Gastrocnemius medialis (tissue), 4 donors: ENCODE measurements around the gene KAT8. TPM values are rescaled to one million over a fixed set of nuclear protein-coding genes. Genes with fewer than 3 reads are reported as not detected.
A peak's percentile ranks its signal among the peaks of the same experiment; 100 is the strongest.

Source experiments
- ATAC-seq, 2 donors: fragments of 150-250 bp; one replicate each; pipeline ENCODE4 v1.9.1; 2016
- DNase-seq, 2 donors: peaks; one replicate each; pipeline ENCODE4 v3.0.0-alpha.2; 2019
- H3K27ac ChIP-seq, 4 donors: fragments of 200-600 bp; sonication (generic); 1 replicate in 1 of 4; 2 replicates in 3 of 4; pipeline ENCODE4 v1.5.1; 2016 to 2018; ENCODE audit warnings: mild to moderate bottlenecking in 2 of 4, moderate library complexity in 1 of 4
- H3K27me3 ChIP-seq, 3 donors: fragments of 200-600 bp; sonication (generic) in 2 of 3; 1 replicate in 1 of 3; 2 replicates in 2 of 3; pipeline versions ENCODE4 v1.5.1 to v1.6.0; 2016 to 2019; ENCODE audit warnings: mild to moderate bottlenecking in 1 of 3, moderate library complexity in 1 of 3
- H3K36me3 ChIP-seq, 2 donors: fragments of 200-600 bp; sonication (generic) in 1 of 2; one replicate each; pipeline ENCODE4 v1.5.1; 2017 to 2018
- H3K4me1 ChIP-seq, 2 donors: fragments of 200-600 bp; sonication (generic) in 1 of 2; one replicate each; pipeline ENCODE4 v1.5.1; 2016 to 2017; ENCODE audit warnings: mild to moderate bottlenecking in 2 of 2
- H3K4me3 ChIP-seq, 4 donors: fragments of 200-600 bp; sonication (generic) in 3 of 4; 1 replicate in 1 of 4; 2 replicates in 3 of 4; pipeline ENCODE4 v1.5.1; 2016 to 2019; ENCODE audit warnings: mild to moderate bottlenecking in 2 of 4
- H3K9me3 ChIP-seq, 3 donors: fragments of 200-600 bp; sonication (generic) in 2 of 3; 1 replicate in 1 of 3; 2 replicates in 2 of 3; pipeline ENCODE4 v1.5.1; 2016 to 2019
- POLR2A ChIP-seq, 2 donors: fragments of 450-650 bp; IDR thresholded peaks; one replicate each; pipeline ENCODE4 v1.6.1; 2017; ENCODE audit warnings: antibody characterized with exemption in 2 of 2, mild to moderate bottlenecking in 2 of 2, moderate library complexity in 2 of 2
- in situ Hi-C, 4 donors: fragments of 200-750 bp; cut with MboI; loops; one replicate each; pipeline versions ENCODE4 v1.15.0 to v1.8.0; 2017; ENCODE audit warnings: low sequenced_read_pairs in 4 of 4
- intact Hi-C: fragments of 100-400 bp; cut with DNase I; formaldehyde crosslinking; loops from one replicate; pipeline ENCODE4 v1.15.1; 2023; ENCODE audit warnings: low total_unique reads
- total RNA-seq, 4 donors: library from RNA; depleted of rRNA; stranded (reverse); fragments of >200 nt; gene quantifications; one replicate each; pipeline versions ENCODE4 v1.1.0 to v1.2.3, GENCODE V29; 2016
- TF ChIP-seq, protein P1 (sequence below), 5 experiments: fragments of 450-650 bp in 3 of 5; fragments of 200-600 bp in 2 of 5; sonication (generic) in 2 of 5; IDR thresholded peaks in 4 of 5; conservative IDR thresholded peaks in 1 of 5; 1 replicate in 4 of 5; 2 replicates in 1 of 5; pipeline ENCODE4 v1.5.1; 2016 to 2019; ENCODE audit warnings: antibody characterized with exemption in 5 of 5, mild to moderate bottlenecking in 3 of 5, moderate library complexity in 3 of 5

Gene KAT8
- 100 to 1,000 TPM in 1 of 4 donors, 10 to 100 TPM in 3; 44.3 to 102 (median 54.3) TPM for total RNA-seq

DNA sequence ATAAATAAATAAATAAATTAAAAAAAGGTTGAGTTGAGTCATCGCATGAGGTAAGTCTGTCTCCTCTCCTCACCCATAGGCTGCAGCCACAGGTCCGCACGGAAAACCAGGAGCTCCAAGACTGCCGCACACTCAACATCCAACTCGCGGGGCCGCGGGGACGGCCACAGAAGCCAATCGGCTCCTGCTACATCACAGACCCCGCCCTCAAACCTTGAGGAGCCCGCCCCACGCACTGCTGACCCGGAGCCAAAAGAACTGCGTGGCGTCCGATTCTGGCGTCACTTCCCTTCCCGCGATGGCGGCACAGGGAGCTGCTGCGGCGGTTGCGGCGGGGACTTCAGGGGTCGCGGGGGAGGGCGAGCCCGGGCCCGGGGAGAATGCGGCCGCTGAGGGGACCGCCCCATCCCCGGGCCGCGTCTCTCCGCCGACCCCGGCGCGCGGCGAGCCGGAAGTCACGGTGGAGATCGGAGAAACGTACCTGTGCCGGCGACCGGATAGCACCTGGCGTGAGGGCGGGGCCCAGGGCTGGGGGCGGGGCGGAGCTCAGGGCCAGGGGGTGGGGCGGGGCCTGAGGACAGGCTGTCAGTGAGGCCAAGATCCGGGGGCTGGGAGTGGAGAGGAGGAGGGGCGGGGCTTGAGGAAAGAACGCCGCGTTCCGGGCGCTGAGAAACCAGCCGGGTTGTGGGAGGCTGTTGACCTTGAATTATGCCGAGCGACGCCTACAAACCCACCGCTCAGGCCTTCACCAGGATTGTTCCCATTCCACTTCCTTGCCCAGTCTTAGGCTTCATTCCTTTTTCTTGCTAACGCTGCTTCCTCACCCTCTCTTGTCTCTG lies at the start of gene KAT8:
TSS of gene KAT8 (plus strand) at position 281 of the 839 bp plus-strand sequence. CDS start at position 299, 18 bp downstream.
- TF ChIP-seq, protein P1, sequence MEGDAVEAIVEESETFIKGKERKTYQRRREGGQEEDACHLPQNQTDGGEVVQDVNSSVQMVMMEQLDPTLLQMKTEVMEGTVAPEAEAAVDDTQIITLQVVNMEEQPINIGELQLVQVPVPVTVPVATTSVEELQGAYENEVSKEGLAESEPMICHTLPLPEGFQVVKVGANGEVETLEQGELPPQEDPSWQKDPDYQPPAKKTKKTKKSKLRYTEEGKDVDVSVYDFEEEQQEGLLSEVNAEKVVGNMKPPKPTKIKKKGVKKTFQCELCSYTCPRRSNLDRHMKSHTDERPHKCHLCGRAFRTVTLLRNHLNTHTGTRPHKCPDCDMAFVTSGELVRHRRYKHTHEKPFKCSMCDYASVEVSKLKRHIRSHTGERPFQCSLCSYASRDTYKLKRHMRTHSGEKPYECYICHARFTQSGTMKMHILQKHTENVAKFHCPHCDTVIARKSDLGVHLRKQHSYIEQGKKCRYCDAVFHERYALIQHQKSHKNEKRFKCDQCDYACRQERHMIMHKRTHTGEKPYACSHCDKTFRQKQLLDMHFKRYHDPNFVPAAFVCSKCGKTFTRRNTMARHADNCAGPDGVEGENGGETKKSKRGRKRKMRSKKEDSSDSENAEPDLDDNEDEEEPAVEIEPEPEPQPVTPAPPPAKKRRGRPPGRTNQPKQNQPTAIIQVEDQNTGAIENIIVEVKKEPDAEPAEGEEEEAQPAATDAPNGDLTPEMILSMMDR (IDR thresholded peaks at IDR 0.05 in 4 of 5, conservative IDR thresholded peaks at IDR 0.05 in 1 of 5) = no peak
- TF ChIP-seq POLR2A (IDR thresholded peaks at IDR 0.05) = peak; percentile 90 to 93

DNA sequence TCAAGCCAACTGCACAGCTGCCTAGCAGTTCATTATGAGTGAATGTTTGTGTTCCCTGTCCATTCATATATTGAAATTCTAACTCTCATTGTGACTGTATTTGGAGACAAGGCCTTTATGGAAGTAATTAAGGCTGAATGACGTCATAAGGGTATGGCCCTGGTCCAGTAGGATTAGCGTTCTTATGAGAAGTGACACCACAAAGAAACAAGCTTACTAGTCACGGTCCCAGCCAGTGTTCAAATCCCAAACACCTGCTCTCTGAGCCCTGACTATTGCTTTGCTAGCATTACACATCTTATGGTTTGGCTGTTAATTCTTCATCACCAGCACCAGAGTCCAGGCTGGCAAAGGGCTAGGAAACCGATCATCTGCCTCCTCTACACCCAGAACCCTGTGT lies 45.6 kb upstream of the KAT8 start:
- TF ChIP-seq POLR2A (IDR thresholded peaks at IDR 0.05) = no peak
- TF ChIP-seq, protein P1 (IDR thresholded peaks at IDR 0.05 in 4 of 5, conservative IDR thresholded peaks at IDR 0.05 in 1 of 5) = no peak

More for the DNA sequence above, at the start of gene KAT8:
- H3K27me3 ChIP-seq = no peaks in the 10 kb centered on the region
- DNase-seq (peak; percentile 98), ATAC-seq (peak; percentile 82 to 92)
- peaks cover 0 to 38% of the 10 kb centered on the region in 2 donors for H3K36me3 ChIP-seq
- H3K4me3 ChIP-seq = peak within 1 kb of the TSS; percentile 69 to 82 (median 71)
- peak within 1 kb of the TSS; percentile 88 to 100 (median 96) for H3K27ac ChIP-seq
- in situ Hi-C loops = no loop called here
- peaks cover 32% of the 10 kb centered on the region in 2 donors for H3K4me1 ChIP-seq
- no peaks in the 10 kb centered on the region for H3K9me3 ChIP-seq
- intact Hi-C loops = loop anchor here (1.0 kb wide), 2 partner anchors 21 to 25 kb away; no protein-coding TSS in a partner anchor

DNA sequence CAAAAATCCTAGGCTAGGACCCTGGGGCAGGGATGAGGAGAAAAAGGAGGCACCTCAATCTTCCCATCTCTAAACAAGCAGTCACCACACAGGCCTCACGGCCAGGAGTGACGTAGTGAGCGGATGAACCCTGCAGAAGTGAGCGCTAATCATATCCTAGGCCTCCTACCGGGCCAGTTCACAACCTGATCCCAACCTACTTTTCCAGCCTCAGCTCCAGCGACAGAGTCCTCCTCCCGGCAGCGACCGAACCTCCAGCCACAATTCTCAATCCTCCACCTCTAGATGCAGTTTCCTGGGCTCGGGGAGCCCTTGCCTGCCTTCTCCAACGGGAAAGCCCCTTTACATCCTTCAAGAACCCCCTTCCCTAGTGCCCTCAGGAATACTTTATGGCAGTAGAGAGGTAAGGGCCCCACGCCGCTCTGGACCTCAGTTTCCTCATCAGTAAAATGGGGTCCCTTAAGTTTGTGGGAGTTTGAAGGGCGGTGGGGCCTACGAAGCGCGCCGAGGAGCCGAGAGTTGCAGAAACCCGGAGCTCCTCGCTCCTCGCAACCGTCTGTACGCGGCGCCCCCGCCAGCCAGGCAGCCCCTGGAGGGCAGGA lies 44.8 kb upstream of the KAT8 start:
- no peaks in the 10 kb centered on the region for H3K9me3 ChIP-seq
- H3K4me1 ChIP-seq = peaks cover 24 to 30% of the 10 kb centered on the region in 2 donors
- H3K27me3 ChIP-seq = no peaks in the 10 kb centered on the region
- TF ChIP-seq, protein P1 (IDR thresholded peaks at IDR 0.05 in 4 of 5, conservative IDR thresholded peaks at IDR 0.05 in 1 of 5) = no peak
- no peak for TF ChIP-seq POLR2A (IDR thresholded peaks at IDR 0.05)
- no peak for DNase-seq
- H3K4me3 ChIP-seq = peak overlapping the region; percentile 95 to 100 (median 96)
- ATAC-seq = no peak
- intact Hi-C loops = loop anchor here (2.0 to 5.0 kb wide), 4 partner anchors 85 to 1075 kb away; partner anchors contain the start of genes FBRS, HIRIP3, HSD3B7 and INO80E
- peak overlapping the region; percentile 97 to 99 (median 99) for H3K27ac ChIP-seq
- in situ Hi-C loops = no loop called here
- peaks cover 0 to 16% of the 10 kb centered on the region in 2 donors for H3K36me3 ChIP-seq

More for the DNA sequence above, 45.6 kb upstream of the KAT8 start:
- in situ Hi-C loops = no loop called here
- ATAC-seq = no peak
- Histone ChIP-seq H3K27ac (peak overlapping the region in 3 of 4 donors; percentile 97 to 99 (median 99)), H3K9me3 (no peaks in the 10 kb centered on the region), H3K27me3 (no peaks in the 10 kb centered on the region), H3K36me3 (peaks cover 0 to 8% of the 10 kb centered on the region in 2 donors), H3K4me1 (peaks cover 24 to 30% of the 10 kb centered on the region in 2 donors), H3K4me3 (peak overlapping the region in 1 of 4 donors; percentile 96)
- no peak for DNase-seq
- intact Hi-C loops = loop anchor here (2.0 to 5.0 kb wide), 4 partner anchors 85 to 1075 kb away; partner anchors contain the start of genes FBRS, HIRIP3, HSD3B7 and INO80E

DNA sequence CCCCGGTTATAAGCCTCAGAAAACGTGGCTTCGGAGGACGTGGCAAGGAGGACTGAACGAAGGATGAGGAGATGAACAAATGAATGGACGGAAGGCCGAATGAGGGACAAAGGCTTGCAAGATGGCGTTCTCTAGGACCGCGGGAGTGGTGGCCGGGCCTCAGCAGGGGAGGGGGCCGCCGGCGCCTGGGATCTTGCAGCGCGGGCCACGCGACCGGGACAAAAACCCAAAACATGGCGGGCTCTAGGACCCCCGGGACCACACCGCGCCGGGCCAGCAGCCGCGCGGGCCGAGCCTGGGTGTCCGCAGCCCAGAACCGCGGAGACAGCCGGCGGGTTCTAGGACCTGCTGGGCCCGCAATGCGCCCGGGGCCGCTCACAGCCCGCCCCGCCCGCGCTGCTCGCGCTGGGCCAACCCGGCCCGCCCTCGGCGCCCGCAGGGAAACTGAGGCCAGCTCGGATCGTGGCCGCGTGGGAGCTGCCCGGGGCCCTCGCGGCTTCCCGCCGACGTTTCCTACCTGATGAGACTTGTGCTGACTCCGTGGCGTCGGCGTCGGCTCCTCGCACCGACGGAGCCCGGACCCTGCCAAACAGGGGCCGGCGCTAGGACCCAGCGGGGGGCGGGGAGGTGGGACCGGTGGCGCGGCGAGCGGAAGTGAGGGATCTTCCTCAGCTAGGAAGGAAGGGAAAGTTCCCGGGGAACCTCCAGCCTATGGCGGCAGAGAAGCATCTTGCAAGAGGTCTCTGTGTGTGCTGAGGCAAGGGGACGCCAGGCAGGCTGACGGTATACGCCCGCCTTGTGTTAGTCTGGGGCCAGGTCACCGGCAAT lies 44.1 kb upstream of the KAT8 start:
- peak in 1 of 2 donors; percentile 7 for TF ChIP-seq POLR2A (IDR thresholded peaks at IDR 0.05)
- TF ChIP-seq, protein P1 (IDR thresholded peaks at IDR 0.05 in 4 of 5, conservative IDR thresholded peaks at IDR 0.05 in 1 of 5) = peak in 2 of 5 experiments; percentile 20 to 49
- peak; percentile 84 to 86 for DNase-seq
- peaks cover 0 to 23% of the 10 kb centered on the region in 2 donors for H3K36me3 ChIP-seq
- peak overlapping the region; percentile 97 to 99 (median 99) for H3K27ac ChIP-seq
- H3K27me3 ChIP-seq = no peaks in the 10 kb centered on the region
- in situ Hi-C loops = no loop called here
- H3K4me1 ChIP-seq = peaks cover 24 to 30% of the 10 kb centered on the region in 2 donors
- no peaks in the 10 kb centered on the region for H3K9me3 ChIP-seq
- H3K4me3 ChIP-seq = peak overlapping the region; percentile 95 to 100 (median 96)
- peak; percentile 85 to 89 for ATAC-seq
- intact Hi-C loops = loop anchor here (2.0 to 5.0 kb wide), 4 partner anchors 86 to 1076 kb away; partner anchors contain the start of genes FBRS, HIRIP3, HSD3B7 and INO80E
